Kidney capillary endothelial cell (primary cell): Measurements from ENCODE around the gene SNX5.

Experiments
- DNase-seq: peaks from one replicate; pipeline ENCODE4 v3.0.0-alpha.2; 2018; ENCODE audit warnings: low spot score

The SNX5 gene

DNA sequence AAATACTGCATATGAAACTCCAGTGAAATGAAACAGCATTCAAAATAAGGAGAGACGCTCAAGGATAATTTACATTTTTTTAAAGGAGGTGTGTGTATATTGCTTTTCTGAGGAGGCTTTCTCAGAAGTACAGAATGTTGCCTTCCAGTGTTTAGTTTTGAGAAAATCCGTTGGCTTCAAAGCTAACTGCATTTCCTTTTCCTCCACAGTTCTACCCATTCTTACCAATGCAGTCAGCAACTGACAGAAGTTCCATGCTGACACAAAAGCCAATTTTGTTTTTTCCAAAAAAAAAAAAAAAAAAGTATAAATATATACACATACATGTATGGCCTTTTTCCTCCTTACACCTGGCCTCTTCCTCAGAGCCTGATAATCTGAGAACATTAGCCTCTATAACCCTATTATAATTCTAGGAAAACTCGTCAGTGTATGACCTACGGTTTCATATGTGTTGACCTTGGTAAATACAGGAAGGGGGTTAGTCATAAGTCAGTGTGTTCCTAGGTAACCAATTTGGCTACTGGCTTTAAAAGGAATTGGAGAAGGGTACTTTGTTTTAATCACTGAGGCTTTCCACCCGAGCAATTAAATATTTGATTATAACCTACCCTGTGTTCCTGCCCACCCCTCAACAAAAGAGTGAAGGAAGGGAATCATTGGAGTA lies 24.4 kb upstream of the SNX5 start:
- peak; percentile 62 for DNase-seq

DNA sequence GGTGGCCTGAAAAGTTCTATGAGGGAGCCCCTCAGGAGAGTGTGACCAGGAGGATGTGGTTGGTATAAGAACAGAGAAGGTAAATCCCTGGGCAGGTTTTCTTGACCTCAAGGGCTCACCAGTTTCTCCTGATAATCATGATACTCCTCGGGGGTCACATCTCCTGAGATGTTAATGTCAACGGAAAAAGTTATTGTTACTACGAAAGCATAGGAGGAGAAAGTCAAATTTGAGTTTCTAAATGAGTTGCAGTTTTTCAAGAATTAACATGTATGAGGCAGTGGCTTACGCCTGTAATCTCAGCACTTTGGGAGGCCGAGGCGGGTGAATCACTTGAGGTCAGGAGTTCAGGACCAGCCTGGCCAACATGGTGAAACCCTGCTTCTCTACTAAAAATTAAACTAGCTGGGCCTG lies 23.6 kb upstream of the SNX5 start:
- DNase-seq: no peak

DNA sequence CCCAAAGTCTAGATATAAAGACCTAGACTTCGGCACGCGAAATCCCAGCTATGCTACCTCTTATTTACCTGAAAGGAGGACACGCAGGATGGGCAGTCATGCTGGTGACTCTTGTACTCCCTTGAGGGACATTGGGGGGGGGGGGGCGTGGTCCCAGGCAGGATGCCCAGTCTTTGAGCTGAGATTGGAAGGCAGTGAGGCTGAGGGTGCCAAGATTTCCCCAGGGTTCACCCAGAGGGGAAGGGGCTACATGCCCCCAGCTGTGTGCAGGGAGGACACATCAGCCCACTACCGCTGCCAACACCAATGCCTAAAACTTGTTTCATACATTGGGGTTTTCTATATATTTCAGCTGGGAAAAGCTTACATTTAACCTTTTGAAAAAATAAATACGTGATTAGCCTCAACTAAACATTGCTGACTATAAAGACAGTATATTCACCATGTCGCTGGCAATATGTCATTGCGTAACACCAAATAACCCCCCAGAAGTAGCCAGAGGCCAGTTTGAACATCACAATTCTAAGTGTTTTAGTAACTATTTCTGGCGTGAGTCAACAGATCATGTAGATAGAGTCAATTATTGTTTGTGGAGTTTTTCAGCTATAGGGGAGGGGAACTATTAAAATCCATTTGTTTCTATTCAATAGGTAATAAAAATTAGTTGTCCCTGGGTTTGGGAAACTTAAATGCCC lies 21.8 kb upstream of the SNX5 start:
- no peak for DNase-seq

DNA sequence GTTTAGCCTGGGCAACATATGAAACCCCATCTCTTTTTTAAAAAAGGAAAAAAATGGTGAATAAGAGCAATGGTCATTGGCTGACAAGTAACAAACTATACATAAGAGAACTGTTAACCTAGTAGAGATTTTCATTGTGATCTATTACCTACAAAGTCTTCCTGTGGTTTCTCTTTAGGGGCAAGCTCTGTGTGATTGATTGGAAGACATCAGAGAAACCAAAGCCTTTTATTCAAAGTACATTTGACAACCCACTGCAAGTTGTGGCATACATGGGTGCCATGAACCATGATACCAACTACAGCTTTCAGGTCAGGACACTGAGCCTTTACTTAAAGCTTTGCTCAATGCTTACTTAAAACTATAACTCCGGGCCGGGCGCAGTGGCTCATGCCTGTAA lies 19.4 kb upstream of the SNX5 start:
- DNase-seq: no peak

DNA sequence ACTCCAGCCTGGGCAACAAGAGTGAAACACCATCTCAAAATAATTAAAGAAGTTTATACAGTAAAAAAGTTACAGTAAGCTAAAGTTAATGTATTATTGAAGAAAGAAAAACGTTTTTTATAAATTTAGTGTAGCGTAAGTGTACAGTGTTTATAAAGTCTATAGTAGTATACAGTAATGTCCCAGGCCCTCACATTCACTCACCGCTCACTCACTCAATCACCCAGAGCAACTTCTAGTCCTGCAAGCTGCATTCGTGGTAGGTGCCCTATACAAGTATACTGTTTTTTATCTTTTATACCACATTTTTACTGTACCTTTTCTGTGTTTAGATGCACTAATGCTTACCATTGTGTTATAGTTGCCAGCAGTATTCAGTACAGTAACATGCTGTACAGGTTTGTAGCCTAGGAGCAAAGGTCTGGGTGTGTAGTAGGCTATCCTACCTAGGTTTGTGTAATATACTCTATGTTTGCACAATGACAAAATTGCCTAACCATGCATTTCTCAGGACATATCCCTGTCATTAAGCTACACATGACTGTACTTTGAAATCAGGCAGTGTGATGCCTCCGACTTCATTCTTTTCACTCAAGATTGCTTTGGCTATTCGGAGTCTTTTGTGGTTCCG lies 16.9 kb upstream of the SNX5 start:
- no peak for DNase-seq

DNA sequence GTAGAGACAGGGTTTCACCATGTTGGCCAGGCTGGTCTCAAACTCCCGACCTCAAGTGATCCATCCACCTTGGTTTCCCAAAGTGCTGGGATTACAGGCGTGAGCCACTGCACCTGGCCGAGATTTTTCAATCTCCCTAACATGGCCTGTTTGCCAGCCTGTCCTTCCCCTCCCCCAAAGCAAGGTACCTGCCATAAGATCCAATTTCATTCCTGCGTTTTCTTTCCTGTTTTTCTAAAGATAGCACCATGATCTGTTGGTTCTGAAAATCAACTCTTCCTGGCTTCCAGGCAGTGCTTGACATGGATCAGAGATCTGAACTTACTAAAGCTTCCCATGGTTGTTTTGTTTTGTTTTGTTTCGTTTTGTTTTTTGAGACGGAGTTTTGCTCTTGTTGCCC lies 7.7 kb upstream of the SNX5 start:
- DNase-seq: no peak

DNA sequence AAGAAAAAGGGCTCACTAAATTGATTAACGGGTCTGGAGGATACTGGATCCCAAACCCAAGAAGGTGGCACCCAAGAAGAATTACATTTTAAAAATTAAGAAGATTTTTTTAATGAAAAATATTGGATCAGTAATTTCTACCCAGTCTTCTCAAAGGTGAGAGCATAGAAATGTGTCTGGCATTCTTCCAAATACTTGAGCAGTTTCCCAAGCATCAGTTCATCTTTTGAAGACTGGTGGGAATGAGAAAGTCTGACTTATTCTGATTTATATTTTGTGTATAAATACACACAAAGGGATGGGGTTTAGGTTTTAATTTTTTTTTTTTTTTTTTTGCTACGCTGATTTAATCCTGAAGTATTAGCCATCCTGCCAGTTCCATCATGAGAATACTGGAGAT lies 3.5 kb upstream of the SNX5 start:
- DNase-seq: no peak

DNA sequence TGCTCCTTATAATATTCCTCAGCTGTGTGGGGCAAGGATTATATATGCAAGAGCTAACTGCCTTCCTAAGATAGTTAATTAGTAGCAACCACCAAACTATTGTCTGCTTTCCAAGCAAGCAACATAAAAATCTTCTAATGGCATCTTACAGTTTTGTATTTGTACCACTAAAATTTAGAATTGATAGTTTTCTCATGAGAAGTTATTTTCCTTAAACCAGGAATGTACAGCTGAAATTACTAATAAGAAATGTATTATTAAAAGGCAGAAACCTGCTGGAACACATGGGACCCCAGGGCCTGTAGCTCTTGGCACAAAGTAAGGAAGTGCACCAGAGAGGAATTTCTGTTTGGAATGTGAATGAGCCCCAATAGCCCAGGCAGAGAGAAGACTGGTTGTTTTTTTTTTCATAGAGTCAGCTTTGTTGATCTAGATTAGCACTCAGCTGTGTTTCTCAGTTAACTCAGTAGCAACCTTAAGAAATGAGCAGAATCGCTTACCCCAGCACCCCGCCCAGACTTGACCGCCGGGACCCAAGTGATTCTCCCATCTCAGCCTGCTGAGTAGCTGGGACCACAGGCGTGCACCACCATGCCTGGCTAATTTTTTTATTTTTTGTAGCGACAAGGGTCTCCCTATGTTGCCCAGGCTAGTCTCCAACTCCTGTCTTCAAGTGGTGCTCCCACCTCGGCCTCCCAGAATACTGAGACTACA lies 2.9 kb upstream of the SNX5 start:
- no peak for DNase-seq

DNA sequence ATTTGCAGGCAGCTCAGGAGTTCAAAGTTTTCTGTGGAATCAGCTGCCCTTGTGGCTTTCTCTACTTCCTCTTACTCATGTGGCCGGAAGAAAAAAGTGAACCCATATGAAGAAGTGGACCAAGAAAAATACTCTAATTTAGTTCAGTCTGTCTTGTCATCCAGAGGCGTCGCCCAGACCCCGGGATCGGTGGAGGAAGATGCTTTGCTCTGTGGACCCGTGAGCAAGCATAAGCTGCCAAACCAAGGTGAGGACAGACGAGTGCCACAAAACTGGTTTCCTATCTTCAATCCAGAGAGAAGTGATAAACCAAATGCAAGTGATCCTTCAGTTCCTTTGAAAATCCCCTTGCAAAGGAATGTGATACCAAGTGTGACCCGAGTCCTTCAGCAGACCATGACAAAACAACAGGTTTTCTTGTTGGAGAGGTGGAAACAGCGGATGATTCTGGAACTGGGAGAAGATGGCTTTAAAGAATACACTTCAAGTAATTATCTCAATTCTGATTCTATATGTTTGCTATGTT lies 1.4 kb upstream of the SNX5 start:
- peak; percentile 83 for DNase-seq

DNA sequence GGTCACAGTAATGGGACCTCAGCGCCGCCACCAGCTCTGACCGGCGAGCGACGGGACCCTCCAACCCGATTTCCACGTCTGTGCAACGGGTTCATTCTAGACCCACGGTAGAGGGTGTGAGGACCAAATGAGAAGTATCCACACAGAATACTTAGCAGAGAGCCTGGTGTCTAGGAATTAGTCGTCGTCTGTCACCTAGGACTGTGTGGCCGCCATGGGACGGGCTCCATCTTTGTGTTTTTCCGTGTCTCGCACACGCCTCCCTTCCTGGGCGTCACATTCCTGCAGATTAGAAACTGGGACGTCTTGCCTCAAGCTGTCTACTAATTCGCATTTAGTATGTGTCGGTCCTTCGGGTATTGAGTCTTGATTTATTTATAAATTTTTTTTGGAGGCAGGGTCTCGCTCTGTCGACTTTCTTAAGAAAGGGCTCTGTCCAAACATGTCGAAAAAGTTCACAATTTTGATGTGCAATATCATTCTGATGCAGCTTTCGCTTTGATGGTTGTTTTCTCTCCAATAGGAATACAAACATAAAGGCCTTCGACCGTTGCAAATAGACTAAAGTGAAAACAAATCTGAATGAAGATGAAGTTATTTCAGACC lies 787 bp upstream of the SNX5 start:
- DNase-seq: peak; percentile 36

DNA sequence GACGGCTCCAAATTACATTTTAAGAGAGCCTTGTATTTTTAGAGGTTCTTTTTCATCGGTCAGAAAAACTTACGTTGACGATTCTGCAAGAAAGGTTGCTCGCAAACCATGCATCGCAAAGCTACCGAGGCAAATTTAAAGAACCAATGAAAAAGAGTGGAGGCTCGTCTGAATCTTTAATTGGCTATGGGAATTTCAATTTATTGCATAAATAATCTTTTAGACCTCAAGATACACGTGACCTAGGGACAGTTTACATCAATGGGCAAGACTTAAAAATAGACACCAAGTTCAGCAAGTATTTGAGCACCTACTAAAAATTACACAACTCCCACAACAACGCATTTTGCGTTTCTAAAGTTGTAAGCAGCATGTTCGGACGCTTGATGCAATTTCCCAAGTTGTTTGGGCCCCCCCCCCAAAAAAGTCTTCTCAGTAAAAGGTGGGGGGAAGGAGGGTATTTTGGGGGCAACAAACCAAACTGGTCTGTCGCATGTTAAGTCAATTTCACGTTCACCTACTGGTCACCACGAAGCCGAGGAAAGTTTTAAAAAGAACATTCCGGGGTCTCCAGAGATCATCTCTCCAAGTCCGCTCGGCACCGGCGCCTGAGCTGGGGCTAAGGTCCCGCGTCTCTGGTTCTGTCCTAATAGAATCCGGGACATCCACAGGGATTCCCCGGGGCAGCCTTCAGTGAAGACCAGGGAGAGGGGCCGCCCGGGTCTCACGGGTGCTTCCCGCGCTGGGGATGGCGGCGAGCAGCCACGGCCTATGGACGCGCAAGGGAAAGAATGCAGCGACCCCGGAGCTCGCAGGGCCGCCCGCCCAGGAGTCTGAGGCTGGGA lies 851 bp downstream of the SNX5 start:
- no peak for DNase-seq

DNA sequence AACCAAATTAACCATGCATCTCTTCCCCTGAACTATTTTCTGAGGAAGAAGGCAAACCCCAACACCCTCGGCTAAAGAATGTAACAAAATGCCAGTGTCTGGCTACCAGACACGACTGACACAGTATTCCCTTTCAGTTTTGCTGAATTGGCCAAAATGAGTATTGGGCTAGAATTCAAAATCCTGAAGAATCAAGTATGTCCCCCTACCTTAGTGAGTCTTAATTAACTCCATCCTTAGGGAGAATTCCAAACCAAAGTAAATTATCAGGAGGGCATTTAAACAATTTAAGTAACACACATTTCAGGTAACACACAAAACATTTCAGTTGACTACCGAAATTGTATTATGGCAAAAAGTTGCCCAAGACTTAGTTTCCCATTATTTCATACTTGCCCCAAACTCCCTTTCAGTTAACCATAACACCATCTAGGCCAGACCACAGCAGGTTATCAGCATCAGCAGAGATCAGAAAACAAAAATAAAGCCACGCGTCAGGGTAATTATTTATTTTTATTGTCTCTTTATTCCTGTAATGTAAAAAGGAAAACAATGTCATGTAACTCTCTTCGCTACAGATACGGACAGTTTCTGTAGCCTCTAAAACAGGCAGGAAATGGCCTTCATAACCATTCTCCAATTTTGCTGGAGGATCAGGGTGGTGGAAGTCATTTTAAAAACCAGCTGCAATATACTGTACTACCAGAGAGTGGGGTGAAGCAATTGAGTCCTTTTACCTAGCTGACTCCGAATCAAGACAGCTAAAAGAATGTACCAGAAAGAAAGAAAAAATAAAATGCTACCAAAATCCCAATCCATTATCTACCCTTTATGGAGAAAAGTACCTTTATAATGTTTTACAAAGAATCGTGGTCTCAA lies 1.9 kb downstream of the SNX5 start:
- DNase-seq: peak; percentile 63

DNA sequence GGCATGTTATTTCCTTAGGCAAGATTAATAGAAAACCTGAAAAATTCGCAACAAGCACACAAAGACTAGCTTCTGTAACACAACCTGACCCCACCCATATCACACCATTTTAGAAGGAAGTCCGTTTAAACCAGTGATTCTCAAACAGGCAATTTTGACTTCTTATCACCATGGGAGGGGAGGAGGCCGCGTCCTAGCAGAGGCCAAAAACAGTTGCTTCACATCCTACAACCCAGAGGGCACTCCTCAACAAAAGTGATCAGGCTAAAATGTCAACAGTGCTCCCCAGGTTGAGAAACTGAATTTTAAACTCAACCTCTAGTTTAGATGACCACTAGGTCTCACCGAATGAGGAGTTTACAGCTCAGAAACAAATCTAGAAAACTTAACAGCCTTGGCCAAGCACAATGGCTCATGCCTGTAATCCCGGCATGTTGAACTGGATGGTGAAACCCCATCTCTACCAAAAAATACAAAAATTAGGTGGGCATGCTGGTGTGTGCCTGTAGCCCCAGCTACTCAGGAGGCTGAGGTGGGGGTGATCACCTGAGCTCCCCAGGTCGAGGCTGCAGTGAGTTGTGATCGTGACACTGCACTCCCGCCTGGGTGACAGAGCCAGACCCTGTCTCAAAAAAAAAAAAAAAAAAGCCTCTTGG lies 3.4 kb downstream of the SNX5 start:
- DNase-seq: no peak

DNA sequence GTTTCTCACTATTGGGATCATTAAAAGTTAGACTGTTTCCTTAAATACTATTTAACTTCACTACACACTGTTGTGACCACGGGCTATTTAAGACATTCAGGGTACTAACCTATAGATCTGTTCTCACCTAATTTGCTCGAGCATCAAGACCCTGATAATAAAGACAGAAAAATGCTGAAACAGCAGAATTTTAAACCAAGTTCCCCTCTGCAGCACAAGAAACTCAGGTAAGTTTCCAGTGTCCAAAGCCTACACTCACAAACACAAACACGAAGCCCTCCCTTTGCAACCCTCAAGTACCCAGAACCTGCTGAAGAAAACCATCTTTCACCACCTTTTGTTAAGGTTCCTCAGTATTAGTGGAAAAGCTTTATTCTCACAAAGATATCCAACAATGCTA lies 4.0 kb downstream of the SNX5 start:
- no peak for DNase-seq

DNA sequence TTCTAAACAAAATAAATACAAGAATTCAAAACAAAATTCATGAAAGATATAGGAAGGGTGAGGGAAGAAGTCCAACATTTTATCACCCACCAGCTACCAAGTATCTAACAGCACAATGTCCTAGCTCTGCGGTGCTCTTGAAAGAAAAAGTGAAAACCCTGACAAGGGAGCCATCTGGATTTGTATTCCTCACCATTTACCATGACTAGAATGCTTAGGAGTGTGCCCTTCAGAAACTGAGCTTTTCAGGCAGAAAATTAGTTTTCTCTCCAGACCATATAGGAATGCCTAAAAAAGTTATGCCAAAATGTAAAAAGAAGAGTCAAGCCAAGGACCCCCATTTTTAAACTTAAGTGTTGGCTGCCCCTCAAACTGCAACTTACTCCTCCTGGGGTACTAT lies 4.5 kb downstream of the SNX5 start:
- DNase-seq: no peak

DNA sequence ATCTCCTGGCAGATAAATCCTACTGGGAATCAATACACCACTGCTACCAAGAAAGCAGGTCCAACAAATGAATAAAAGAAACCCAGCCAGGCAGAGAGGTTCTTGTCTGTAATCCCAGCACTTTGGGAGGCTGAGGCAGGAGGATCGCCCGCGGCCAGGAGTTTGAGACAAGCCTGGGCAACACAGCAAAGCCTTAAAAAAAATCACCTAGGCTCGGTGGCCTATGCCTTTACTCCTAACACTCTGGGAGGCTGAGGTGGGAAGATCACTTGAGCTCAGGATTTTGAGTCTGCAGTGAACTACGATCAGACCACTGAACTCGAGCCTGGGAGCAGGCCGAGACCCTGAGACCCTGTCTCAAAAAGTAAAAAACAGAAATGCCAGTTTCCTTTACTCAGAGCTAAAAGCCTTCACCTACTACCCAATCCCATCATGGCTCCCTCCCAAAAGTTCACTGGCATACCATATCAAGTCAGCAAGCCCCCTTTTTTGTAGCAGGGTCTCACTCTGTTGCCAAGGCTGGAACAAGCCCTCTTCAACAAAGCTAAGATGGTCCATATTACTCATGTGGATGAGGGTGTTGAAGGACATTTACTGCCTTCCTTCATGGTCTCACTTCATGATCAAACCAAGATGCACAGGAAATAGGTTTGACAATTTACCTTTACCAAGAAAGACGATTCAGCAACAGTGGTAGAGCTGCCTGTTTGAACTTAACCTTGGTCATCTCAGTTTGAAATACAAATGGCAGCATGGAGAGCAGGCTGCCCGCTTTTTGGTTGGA lies 5.3 kb downstream of the SNX5 start:
- DNase-seq: no peak

DNA sequence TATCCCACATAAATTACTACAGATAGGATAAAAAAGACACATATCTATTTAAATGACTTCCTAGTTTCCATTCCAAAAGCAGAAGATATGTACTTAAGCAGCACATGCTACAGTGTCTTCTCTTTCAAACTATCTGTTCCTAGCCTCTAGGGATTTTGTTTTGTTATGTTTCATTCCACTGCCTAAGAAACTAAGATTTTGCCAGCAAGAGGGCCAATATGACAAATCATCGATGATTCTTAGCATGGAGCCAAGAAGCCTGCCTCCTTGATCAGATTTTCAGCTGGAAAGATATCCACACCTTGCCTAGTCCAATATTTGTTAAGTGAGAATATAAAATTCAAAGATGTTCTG lies 7.0 kb downstream of the SNX5 start:
- no peak for DNase-seq

DNA sequence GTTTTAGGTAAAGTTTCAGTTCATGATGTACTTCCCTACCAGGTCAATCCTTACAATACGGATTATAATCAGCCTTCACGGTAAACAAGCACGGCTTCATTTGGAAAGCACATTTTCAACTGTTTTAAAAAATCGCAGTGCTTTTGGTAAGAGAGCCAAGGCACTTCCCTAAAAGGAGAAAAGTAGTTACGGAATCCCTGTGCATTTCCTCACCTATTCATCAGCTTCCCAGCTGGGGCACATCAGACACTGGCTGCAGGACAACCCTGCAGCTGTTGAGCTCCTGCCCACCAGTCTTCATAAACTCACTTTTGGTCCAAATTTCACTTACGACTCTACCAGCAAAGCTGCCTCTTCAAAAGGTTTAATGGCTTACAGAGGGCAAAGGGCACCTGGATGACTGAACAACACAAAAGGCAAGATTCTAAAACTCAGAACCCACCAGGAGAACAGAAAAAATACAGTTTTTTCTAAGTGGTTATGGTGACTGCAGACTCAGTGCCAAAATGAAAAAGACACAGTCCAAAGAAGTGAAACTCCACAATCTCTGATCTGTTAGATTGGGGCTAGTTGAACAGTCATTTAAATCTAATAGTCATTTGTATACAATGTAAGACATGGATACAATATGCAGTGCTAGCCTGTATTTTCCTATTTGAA lies 7.5 kb downstream of the SNX5 start:
- DNase-seq: no peak
